Stimulated activated CD4-positive, alpha-beta T cell treated with anti-CD3 and anti-CD28 coated beads, Interleukin-1b, Interleukin-23, amount 100 ng/mL, for 24 hours (primary cell): ENCODE results near the gene ANGEL2.
A peak's percentile ranks its signal among the peaks of the same experiment; 100 is the strongest.
"Not testable (repeated sequence)": the region's sequence is repeated elsewhere in the genome, so short reads cannot be mapped to it uniquely, and the experiment has no call there.

Experiments
- DNase-seq, 4 experiments: peaks; one replicate each; pipeline ENCODE4 v3.0.0-alpha.2; 2020; ENCODE audit warnings: low read depth in 4 of 4, low spot score in 1 of 4

Gene ANGEL2

GRCh38 chr1:213020016-213020415 is 4.3 kb upstream of the ANGEL2 start:
- DNase-seq, result no peak

GRCh38 chr1:213019450-213019849 is 3.8 kb upstream of the ANGEL2 start:
- DNase-seq, result no peak

GRCh38 chr1:213017447-213018273 is 2.0 kb upstream of the ANGEL2 start:
- DNase-seq, result no peak

- no peak for DNase-seq
Measured at GRCh38 chr1:213014642-213015041, 1.0 kb downstream of the ANGEL2 start.

- DNase-seq, result no peak
Measured at GRCh38 chr1:213008564-213008963, 7.1 kb downstream of the ANGEL2 start.

- no peak for DNase-seq
Measured at GRCh38 chr1:213003256-213003655, 12.4 kb downstream of the ANGEL2 start.

- no peak for DNase-seq
Measured at GRCh38 chr1:212994926-212995325, 20.7 kb downstream of the ANGEL2 start.

- not testable (repeated sequence) for DNase-seq
Measured at GRCh38 chr1:212993960-212994359, 21.7 kb downstream of the ANGEL2 start.

- DNase-seq, result no peak
Measured at GRCh38 chr1:212990276-212990675, 25.4 kb downstream of the ANGEL2 start.

- no peak for DNase-seq
Measured at GRCh38 chr1:212987702-212988322, 27.9 kb downstream of the ANGEL2 start.

- no peak for DNase-seq
Measured at GRCh38 chr1:212986551-212986950, 29.1 kb downstream of the ANGEL2 start.

- no peak for DNase-seq
Measured at GRCh38 chr1:212984522-212985291, 31.0 kb downstream of the ANGEL2 start.

- no peak for DNase-seq
Measured at GRCh38 chr1:212983482-212983881, 32.2 kb downstream of the ANGEL2 start.

- no peak for DNase-seq
Measured at GRCh38 chr1:212982430-212983152, 33.1 kb downstream of the ANGEL2 start.

- no peak for DNase-seq
Measured at GRCh38 chr1:212981571-212982328, 33.9 kb downstream of the ANGEL2 start.

- no peak for DNase-seq
Measured at GRCh38 chr1:212981025-212981495, 34.6 kb downstream of the ANGEL2 start.

GRCh38 chr1:212980123-212980785 is 35.4 kb downstream of the ANGEL2 start:
- DNase-seq, result no peak

- peak in 1 of 4 experiments; percentile 30 for DNase-seq
Measured at GRCh38 chr1:212979340-212980122, 36.1 kb downstream of the ANGEL2 start.
